ENCODE data around the gene TRNAU1AP.
"Not testable (repeated sequence)": the region's sequence is repeated elsewhere in the genome, so short reads cannot be mapped to it uniquely, and the experiment has no call there.

Gene TRNAU1AP

GRCh38 chr1:28522537-28522936, 30.3 kb upstream of the TRNAU1AP start:
- DNase-seq, result not testable (repeated sequence)

GRCh38 chr1:28525002-28525642, 27.8 kb upstream of the TRNAU1AP start:
- DNase-seq, result not testable (repeated sequence)

DNA sequence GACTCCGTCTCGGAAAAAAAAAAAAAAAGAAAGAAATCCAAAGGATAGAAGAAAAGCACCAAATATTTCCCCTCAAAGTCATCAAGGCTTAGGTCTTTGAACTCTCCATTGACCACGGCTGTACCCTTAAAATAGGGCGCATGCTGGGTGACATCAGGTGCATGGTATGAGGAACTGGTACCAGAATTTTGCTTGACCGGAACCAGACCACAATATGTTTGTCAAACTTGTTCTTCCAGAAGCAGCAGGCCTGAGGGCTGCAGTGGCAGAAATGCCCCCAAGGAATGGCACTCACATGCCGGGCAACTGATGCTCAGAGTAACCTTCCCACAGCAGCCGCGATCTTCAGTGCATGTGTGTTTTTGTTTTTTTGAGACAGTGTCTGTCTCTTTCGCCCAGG, 26.0 kb upstream of the TRNAU1AP start:
- no peak for DNase-seq

DNA sequence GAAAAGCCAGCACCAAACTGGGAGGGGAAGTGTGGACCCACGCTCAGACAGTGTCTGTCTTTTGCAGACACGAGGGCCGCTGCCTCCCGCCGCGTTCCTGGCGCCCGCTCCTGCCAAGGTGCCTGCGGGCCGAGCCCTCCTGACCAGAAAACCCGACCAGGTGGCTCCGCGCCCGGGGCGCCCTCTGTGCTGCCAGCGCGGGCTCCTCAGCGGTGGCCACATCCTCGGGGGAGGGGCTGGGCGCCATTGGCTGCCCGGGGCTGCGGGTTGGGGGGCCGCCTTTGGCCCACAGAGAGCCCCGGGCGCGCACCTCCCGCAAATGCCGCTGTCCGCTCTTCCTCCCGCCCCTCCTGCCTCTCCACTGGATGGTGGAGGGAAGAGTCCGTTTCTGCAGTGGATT, 22.4 kb upstream of the TRNAU1AP start:
- no peak for DNase-seq

GRCh38 chr1:28534671-28535070, 18.2 kb upstream of the TRNAU1AP start:
- DNase-seq, result no peak

- no peak for DNase-seq
These were observed 17.7 kb upstream of the TRNAU1AP start for GRCh38 chr1:28535180-28535579.

- no peak for DNase-seq
These were observed 15.3 kb upstream of the TRNAU1AP start for GRCh38 chr1:28537457-28538199.

DNA sequence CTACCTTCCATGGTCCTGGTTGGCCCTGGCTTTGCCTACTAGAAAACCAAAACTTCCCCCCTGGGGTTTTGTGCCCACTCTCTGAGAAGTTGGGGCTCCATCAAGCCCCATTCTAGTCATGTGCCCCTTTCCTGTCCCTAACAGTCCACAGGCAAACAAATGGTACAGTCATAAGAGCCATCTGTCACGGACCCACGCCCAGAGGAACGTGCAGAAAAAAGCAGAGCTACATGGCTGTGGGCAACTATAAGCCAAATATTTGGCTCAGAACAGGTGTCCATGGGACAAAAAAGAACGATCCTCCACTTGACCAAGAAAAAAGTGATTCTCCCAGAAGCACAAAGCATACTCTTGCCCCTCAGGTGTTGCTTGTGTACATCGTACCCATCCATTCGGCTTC, 14.6 kb upstream of the TRNAU1AP start:
- no peak for DNase-seq

DNA sequence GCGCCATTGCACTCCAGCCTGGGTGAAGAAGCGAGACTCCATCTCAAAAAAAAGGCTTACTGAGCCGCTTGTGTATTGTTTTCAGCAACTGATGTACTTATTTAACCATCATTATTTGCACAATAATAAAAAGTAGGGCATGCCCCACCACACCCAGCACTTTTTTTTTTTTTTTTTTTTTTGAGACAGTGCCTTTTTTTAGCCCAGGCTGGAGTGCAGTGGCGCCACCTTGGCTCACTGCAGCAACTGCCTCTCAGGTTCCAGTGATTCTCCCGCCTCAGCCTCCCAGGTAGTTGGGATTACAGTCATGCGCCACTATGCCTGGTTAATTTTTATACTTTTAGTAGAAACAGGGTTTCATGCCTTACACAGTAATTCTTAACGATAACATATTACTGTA, 12.2 kb upstream of the TRNAU1AP start:
- DNase-seq, result no peak

DNA sequence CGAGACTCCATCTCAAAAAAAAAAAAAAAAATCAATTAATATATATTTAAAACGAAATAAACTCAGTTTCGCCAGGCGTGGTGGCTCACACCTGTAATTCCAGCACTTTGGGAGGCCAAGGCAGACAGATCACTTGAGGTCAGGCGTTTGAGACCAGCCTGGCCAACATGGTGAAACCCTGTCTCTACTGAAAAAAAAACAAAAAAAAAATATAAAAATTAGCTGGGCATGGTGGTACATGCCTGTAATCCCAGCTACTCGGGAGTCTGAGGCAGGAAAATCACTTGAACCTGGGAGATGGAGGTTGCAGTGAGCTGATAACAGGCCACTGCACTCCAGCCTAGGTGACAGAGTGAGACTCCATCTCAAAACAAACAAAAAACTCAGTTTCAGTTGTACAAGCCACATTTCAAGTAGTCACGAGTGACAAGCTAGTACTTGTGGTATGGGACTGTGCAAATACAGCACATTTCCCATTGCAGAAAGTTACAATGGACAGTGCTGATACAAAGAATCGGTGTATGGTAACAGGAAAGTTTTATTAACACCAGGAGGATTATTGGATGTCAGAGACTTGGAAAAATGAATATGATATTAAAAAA, 11.4 kb upstream of the TRNAU1AP start:
- not testable (repeated sequence) for DNase-seq

GRCh38 chr1:28545246-28545628, 7.6 kb upstream of the TRNAU1AP start:
- DNase-seq, result no peak

- no peak for DNase-seq
These were observed 4.6 kb upstream of the TRNAU1AP start for GRCh38 chr1:28548318-28548717.

- no peak for DNase-seq
These were observed 1.5 kb upstream of the TRNAU1AP start for GRCh38 chr1:28551381-28551780.

DNA sequence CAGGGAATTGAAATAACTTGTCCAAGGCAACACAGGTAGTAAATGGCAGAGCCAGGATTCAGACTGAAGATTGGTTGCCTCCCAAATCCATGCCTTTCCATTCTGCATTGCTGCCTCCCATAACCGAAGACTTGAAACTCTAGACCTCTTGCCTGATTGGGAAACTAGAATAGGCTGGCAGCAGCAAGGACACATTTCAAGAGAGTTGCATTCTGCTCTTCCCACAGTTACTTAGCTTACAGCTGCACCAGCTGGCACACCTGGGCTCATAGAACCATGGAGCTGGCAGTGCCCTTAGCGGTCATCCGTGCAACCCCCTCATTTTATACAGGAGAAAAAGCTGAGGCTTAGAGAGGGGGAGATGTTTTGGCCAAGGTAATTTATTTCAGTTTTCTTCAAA, 8.0 kb downstream of the TRNAU1AP start:
- no peak for DNase-seq

GRCh38 chr1:28564310-28564709, 11.4 kb downstream of the TRNAU1AP start:
- DNase-seq, result no peak

DNA sequence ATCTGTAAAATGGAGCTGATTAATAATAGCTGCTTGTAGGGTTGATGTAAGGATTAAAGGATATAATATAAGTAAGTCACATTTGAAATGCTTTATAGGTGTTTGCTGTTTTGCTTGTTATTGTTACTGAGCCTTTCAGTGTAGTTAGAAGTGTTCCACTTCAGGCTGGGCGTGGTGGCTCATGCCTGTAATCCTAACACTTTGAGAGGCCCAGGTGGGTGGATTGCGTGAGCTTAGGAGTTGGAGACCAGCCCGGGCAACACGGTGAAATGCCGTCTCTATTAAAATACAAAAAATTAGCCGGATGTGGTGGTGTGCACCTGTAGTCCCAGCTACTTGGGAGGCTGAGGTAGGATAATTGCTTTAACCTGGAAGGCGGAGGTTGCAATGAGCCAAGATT, 12.2 kb downstream of the TRNAU1AP start:
- DNase-seq, result no peak

GRCh38 chr1:28565726-28566125, 12.8 kb downstream of the TRNAU1AP start:
- DNase-seq, result no peak

GRCh38 chr1:28566931-28567330, 14.0 kb downstream of the TRNAU1AP start:
- no peak for DNase-seq

DNA sequence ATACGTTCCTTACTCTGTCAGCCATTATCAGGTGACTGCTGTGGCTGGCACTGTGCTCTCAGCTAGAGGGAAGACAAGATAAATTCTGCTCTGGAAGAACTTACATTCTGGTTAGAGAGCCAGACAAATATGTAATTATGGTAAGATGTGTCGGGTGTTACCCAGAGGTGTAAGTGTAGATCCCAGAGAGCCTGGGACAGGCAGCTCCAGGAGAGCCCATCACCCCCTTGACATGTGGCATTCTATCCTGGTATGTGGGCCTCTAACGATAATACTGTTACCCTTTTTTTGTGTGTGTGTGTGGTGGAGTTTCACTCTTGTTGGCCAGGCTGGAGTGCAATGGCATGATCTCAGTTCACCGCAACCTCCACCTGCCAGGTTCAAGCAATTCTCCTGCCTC, 19.0 kb downstream of the TRNAU1AP start:
- no peak for DNase-seq

- DNase-seq, result not testable (repeated sequence)
These were observed 20.0 kb downstream of the TRNAU1AP start for GRCh38 chr1:28572891-28573290.

DNA sequence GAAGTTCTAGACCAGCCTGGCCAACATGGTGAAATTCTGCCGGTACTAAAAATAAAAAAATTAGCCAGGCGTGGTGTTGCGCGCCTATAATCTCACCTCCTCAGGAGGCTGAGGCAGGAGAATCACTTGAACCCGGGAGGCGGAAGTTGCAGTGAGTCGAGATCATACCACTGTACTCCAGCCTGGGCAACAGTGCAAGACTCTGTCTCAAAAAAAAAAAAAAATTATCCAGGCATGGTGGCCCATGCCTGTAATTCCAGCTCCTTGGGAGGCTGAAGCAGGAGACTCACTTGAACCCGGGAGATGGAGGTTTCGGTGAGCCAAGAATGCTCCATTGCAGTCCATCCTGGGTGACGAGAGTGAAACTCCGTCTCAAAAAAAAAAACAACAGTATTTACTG, 20.7 kb downstream of the TRNAU1AP start:
- no peak for DNase-seq

DNA sequence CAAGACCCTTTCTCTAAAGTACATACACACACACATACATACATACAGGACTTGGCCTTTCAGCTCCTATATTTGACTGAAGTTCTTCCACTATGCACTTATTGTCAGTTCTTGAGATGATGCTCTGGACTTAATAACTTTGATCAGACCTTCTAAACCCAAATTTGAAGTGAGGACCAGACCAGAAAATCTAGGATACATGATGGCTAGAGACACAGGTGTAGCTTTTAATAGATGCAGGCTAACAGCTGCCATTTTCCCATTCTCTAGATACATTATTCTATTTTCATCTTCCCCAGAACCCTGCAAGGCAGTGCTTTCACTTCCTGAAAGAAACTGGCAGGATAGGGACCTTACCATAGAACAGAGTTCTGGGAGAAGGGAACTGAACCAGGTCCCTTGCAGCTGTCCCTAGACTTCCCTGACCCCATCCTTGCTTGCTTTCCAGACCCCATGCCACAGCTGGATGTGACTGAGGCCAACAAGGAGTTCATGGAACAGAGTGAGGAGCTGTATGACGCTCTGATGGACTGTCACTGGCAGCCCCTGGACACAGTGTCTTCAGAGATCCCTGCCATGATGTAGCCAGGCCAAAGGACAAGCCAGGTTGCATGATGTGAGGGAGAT, 24.3 kb downstream of the TRNAU1AP start:
- no peak for DNase-seq

- no peak for DNase-seq
These were observed 25.1 kb downstream of the TRNAU1AP start for GRCh38 chr1:28577738-28578536.

Measured in NCI-H1092 (cell line).